ENCODE results near the gene FRMD4A.
"Not testable (repeated sequence)": the region's sequence is repeated elsewhere in the genome, so short reads cannot be mapped to it uniquely, and the experiment has no call there.

Gene FRMD4A

GRCh38 chr10:14146501-14146900, 184.2 kb downstream of the FRMD4A start:
- H3K4me3 ChIP-seq (replicated peaks; ENCODE audit: low read depth, low read length), result no peak overlapping the region
- DNase-seq (ENCODE audit: extremely low read depth, low read depth), result no peak
- TF ChIP-seq, protein P1, sequence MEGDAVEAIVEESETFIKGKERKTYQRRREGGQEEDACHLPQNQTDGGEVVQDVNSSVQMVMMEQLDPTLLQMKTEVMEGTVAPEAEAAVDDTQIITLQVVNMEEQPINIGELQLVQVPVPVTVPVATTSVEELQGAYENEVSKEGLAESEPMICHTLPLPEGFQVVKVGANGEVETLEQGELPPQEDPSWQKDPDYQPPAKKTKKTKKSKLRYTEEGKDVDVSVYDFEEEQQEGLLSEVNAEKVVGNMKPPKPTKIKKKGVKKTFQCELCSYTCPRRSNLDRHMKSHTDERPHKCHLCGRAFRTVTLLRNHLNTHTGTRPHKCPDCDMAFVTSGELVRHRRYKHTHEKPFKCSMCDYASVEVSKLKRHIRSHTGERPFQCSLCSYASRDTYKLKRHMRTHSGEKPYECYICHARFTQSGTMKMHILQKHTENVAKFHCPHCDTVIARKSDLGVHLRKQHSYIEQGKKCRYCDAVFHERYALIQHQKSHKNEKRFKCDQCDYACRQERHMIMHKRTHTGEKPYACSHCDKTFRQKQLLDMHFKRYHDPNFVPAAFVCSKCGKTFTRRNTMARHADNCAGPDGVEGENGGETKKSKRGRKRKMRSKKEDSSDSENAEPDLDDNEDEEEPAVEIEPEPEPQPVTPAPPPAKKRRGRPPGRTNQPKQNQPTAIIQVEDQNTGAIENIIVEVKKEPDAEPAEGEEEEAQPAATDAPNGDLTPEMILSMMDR (IDR thresholded peaks at IDR 0.05; ENCODE audit: low read depth, low read length, missing control alignments), result no peak

- TF ChIP-seq, protein P1 (IDR thresholded peaks at IDR 0.05; ENCODE audit: low read depth, low read length, missing control alignments), result no peak
- no peak overlapping the region for H3K4me3 ChIP-seq (replicated peaks; ENCODE audit: low read depth, low read length)
- peak; percentile 14 for DNase-seq (ENCODE audit: extremely low read depth, low read depth)
These were observed 184.7 kb downstream of the FRMD4A start for GRCh38 chr10:14146025-14146424.

DNA sequence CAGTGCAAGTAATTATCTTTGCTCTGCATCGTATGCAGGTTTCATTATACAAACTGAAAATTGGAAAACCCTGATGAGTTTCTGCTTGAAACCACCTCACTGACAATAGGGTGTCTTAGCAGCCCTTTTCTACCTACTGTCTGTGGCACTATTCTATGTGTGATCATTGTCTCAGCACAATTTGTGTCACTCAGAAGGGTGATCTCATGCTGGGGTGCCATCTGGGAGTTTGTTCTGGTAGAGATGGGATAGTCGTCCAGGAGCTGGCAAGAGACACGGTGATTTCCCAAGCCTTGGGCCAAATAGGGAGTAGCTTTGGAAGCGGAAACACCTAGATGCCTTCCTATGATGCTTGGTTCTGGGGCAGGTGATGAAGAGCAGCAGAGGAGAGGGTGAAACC, 186.3 kb downstream of the FRMD4A start:
- TF ChIP-seq, protein P1 (IDR thresholded peaks at IDR 0.05; ENCODE audit: low read depth, low read length, missing control alignments), result no peak
- DNase-seq (ENCODE audit: extremely low read depth, low read depth), result no peak
- no peak overlapping the region for H3K4me3 ChIP-seq (replicated peaks; ENCODE audit: low read depth, low read length)

DNA sequence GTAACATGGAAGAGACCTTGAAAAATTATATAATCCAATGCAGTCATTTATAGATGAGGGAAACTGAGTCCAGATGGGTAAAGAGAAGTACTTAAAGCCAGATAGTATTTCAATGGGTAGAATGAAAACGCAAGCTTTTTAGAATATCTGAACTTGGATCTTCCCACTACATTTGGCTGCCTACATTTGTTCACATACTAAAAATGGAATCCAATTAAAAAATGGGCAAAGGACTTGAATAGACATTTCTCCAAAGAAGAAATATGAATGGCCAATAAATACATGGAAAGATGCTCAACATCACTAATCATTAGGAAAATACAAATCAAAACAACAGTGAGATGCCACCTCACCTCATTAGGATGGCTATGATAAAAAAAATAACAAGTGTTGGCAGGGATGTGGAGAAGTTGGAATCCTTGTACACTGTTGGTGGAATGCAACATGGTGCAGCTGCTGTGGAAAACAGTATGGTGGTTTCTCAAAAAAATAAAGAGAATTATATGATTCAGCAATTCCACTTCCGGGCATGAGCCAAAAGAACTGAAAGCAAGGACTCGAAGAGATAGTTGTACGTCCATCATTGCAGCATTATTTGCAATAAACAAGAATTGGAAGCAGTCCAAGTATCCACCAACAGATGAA, 188.0 kb downstream of the FRMD4A start:
- TF ChIP-seq, protein P1 (IDR thresholded peaks at IDR 0.05; ENCODE audit: low read depth, low read length, missing control alignments), result no peak
- no peak for DNase-seq (ENCODE audit: extremely low read depth, low read depth)
- H3K4me3 ChIP-seq (replicated peaks; ENCODE audit: low read depth, low read length), result no peak overlapping the region

DNA sequence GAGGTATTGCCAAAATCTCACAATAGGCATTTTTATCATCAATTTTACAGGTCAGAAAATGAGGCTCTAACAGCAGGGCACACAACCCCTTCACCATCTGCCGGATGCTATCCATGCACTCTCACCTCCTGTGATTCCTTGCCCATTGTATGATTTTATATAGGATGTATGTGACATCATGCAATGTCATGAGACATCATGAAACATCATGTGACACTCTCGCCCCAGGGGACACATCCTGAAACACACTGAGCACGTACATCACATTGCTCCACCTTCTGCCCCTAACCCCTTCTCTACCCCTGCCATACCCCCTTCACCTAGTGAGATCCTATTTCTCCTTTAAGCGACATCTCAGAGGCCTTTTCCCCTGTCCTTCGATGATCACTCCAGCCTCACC, 189.4 kb downstream of the FRMD4A start:
- TF ChIP-seq, protein P1 (IDR thresholded peaks at IDR 0.05; ENCODE audit: low read depth, low read length, missing control alignments), result no peak
- no peak for DNase-seq (ENCODE audit: extremely low read depth, low read depth)

GRCh38 chr10:14137391-14137790, 193.3 kb downstream of the FRMD4A start:
- H3K4me3 ChIP-seq (replicated peaks; ENCODE audit: low read depth, low read length), result no peak overlapping the region
- no peak for DNase-seq (ENCODE audit: extremely low read depth, low read depth)
- TF ChIP-seq, protein P1 (IDR thresholded peaks at IDR 0.05; ENCODE audit: low read depth, low read length, missing control alignments), result no peak

More for the DNA sequence above, 189.4 kb downstream of the FRMD4A start:
- H3K4me3 ChIP-seq (replicated peaks; ENCODE audit: low read depth, low read length), result no peak overlapping the region

DNA sequence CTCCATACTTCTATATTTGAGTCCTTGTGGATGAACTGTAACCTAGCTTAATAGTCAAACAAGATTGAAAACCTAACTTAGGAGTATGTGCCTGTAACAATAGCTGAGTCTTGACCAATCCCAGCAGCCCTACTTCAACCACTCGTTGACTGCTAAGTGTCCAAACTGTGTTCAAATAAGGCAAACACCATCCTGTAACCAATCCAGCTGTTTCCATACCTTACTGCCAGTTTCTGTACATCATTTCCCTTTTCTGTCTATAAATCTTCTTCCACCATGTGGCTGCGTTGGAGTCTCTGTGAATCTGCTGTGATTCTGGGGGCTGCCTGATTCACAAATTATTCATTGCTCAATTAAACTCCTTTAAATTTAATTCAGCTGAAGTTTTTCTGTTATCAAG, 195.5 kb downstream of the FRMD4A start:
- DNase-seq (ENCODE audit: extremely low read depth, low read depth); H3K4me3 ChIP-seq (replicated peaks; ENCODE audit: low read depth, low read length): not testable (repeated sequence)
